A549 (cell line): ENCODE results near the gene ARL15. TPM values are rescaled to one million over a fixed set of nuclear protein-coding genes. Genes with fewer than 3 reads are reported as not detected.
A peak's percentile ranks its signal among the peaks of the same experiment; 100 is the strongest.

ENCODE experiments used
- ATAC-seq, 2 experiments: fragments of 200-7000 bp in 1 of 2; fragments of >200 bp in 1 of 2; cut with Nextera tagmentation in 1 of 2; cut with Tn5 transposase in 1 of 2; 3 replicates each; pipeline versions ENCODE4 v1.8.0 to v1.9.1; 2018 to 2020; ENCODE audit warnings: mild to moderate bottlenecking in 1 of 2, moderate library complexity in 1 of 2
- CTCF ChIA-PET: fragments of 300-600 bp; sonication (Branson Sonifier 250); formaldehyde crosslinking; extraction: SDS; loops from one replicate; lab custom pipeline; 2021; ENCODE audit warnings: antibody characterized with exemption, inconsistent platforms; lab: Yijun Ruan, JAX
- POLR2A ChIA-PET: fragments of 350-600 bp; formaldehyde crosslinking; extraction: SDS; loops from one replicate; lab custom pipeline; 2021; ENCODE audit warnings: antibody characterized with exemption, inconsistent platforms; lab: Yijun Ruan, JAX
- DNase-seq, 2 experiments: peaks; one replicate each; pipeline versions ENCODE4 v3.0.0 to v3.0.0-alpha.2; 2011 to 2016; ENCODE audit warnings: low read depth in 1 of 2, low spot score in 1 of 2
- FAIRE-seq: peaks from 2 replicates; lab custom pipeline; 2011; peaks lifted over from hg19 to GRCh38; lab: Jason Lieb, UNC
- H3K27ac ChIP-seq, 2 experiments: fragments of >200 bp; sonication (Bioruptor Twin); formaldehyde crosslinking; 3 replicates each; pipeline ENCODE4 v1.5.1; 2016 to 2017
- H3K4me1 ChIP-seq: fragments of >200 bp; sonication (Bioruptor Twin); formaldehyde crosslinking; 3 replicates; pipeline ENCODE4 v1.6.1; 2016
- H3K4me2 ChIP-seq: fragments of >200 bp; sonication (Bioruptor Twin); formaldehyde crosslinking; 3 replicates; pipeline ENCODE4 v1.6.1; 2016
- H3K4me3 ChIP-seq: fragments of >200 bp; sonication (Bioruptor Twin); formaldehyde crosslinking; 3 replicates; pipeline ENCODE4 v1.5.1; 2016
- H3K9me3 ChIP-seq: fragments of >200 bp; sonication (Bioruptor Twin); formaldehyde crosslinking; 3 replicates; pipeline ENCODE4 v1.6.1; 2016
- CHD2 ChIP-seq: fragments of 150-350 bp; IDR thresholded peaks from 2 replicates; pipeline ENCODE4 v1.6.1; 2014; ENCODE audit warnings: low read length; ENCODE audit not compliant: partially characterized antibody
- CHD4 ChIP-seq: fragments of 200-600 bp; sonication (generic); IDR thresholded peaks from 2 replicates; pipeline ENCODE4 v1.6.1; 2016; ENCODE audit warnings: antibody characterized with exemption, mild to moderate bottlenecking, borderline replicate concordance
- EHF ChIP-seq: fragments of 250-450 bp; sonication (Bioruptor Pico); IDR thresholded peaks from 2 replicates; pipeline ENCODE4 v1.5.0; 2020; ENCODE audit warnings: mild to moderate bottlenecking
- EHMT2 ChIP-seq: fragments of 200-600 bp; sonication (generic); IDR thresholded peaks from 2 replicates; pipeline ENCODE4 v1.6.1; 2016; ENCODE audit warnings: antibody characterized with exemption, low read depth, mild to moderate bottlenecking, moderate library complexity
- FOSB ChIP-seq: fragments of 250-450 bp; sonication (Bioruptor Pico); IDR thresholded peaks from 2 replicates; pipeline ENCODE4 v1.5.0; 2020; ENCODE audit warnings: mild to moderate bottlenecking, moderate library complexity
- FOSL2 ChIP-seq, 2 experiments: fragments of 450-650 bp in 1 of 2; fragments of >200 bp in 1 of 2; sonication (Bioruptor Twin) in 1 of 2; formaldehyde crosslinking; IDR thresholded peaks; 2 replicates each; pipeline versions ENCODE4 v1.5.0 to v1.6.1; 2016 to 2020; ENCODE audit warnings: mild to moderate bottlenecking in 1 of 2, moderate library complexity in 1 of 2
- HMGXB4 ChIP-seq: fragments of 250-450 bp; sonication (Bioruptor Pico); IDR thresholded peaks from 2 replicates; pipeline ENCODE4 v1.5.0; 2021; ENCODE audit warnings: mild to moderate bottlenecking, moderate library complexity, borderline replicate concordance
- HOXA7 ChIP-seq: fragments of 250-450 bp; sonication (Bioruptor Pico); IDR thresholded peaks from 2 replicates; pipeline ENCODE4 v1.5.0; 2020; ENCODE audit warnings: mild to moderate bottlenecking, moderate library complexity
- MAFK ChIP-seq: fragments of 450-650 bp; IDR thresholded peaks from 2 replicates; pipeline ENCODE4 v1.6.1; 2014; ENCODE audit not compliant: partially characterized antibody
- MYC ChIP-seq: IDR thresholded peaks from 2 replicates; pipeline ENCODE4 v1.6.1; 2012; ENCODE audit warnings: mild to moderate bottlenecking, inconsistent platforms, low read length, improper control_type of control experiment, borderline replicate concordance
- PBX3 ChIP-seq: IDR thresholded peaks from 2 replicates; pipeline ENCODE4 v1.6.1; 2012
- POLR2AphosphoS2 ChIP-seq: conservative IDR thresholded peaks from 2 replicates; pipeline ENCODE4 v1.6.1; 2012; ENCODE audit warnings: low read length, improper control_type of control experiment, inconsistent platforms
- RAD21 ChIP-seq, 2 experiments: fragments of >200 bp in 1 of 2; sonication (Bioruptor Twin) in 1 of 2; formaldehyde crosslinking in 1 of 2; IDR thresholded peaks in 1 of 2; conservative IDR thresholded peaks in 1 of 2; 2 replicates in 1 of 2; 3 replicates in 1 of 2; pipeline ENCODE4 v1.6.1; 2012 to 2018; ENCODE audit warnings: inconsistent platforms in 1 of 2
- RCOR1 ChIP-seq: fragments of 150-350 bp; IDR thresholded peaks from 2 replicates; pipeline ENCODE4 v1.6.1; 2014; ENCODE audit warnings: antibody characterized with exemption, low read length, low read depth
- SMC3 ChIP-seq: fragments of >200 bp; sonication (Bioruptor Twin); formaldehyde crosslinking; IDR thresholded peaks from 3 replicates; pipeline ENCODE4 v1.6.1; 2018; ENCODE audit warnings: inconsistent platforms
- TFCP2L1 ChIP-seq: fragments of 250-450 bp; sonication (Bioruptor Pico); IDR thresholded peaks from 2 replicates; pipeline ENCODE4 v1.5.0; 2021; ENCODE audit warnings: mild to moderate bottlenecking
- ZC3H11A ChIP-seq: fragments of 450-650 bp; IDR thresholded peaks from 2 replicates; pipeline ENCODE4 v1.6.1; 2014; ENCODE audit warnings: antibody characterized with exemption, mild to moderate bottlenecking
- ZSCAN20 ChIP-seq: fragments of 250-450 bp; sonication (Bioruptor Pico); IDR thresholded peaks from 2 replicates; pipeline ENCODE4 v1.8.0; 2022; ENCODE audit warnings: mild to moderate bottlenecking, moderate library complexity
- WGBS: methylation state at CpG from one replicate; pipeline ENCODE4 v1.1.6; 2017; ENCODE audit errors: missing lambda C conversion rate; 5-methylcytosine and 5-hydroxymethylcytosine counted together
- polyA plus RNA-seq, 4 experiments: library from polyadenylated mRNA; depleted of rRNA in 3 of 4; stranded (reverse); fragments of >200 nt; fragmentation: RNase III in 1 of 4; extraction: RNeasy Plus Mini Kit Qiagen cat#74134 plus additional on column Dnase treatment in 1 of 4; gene quantifications; 2 replicates in 3 of 4; 3 replicates in 1 of 4; pipeline ENCODE4 v1.2.3, GENCODE V29; 2011 to 2017

Gene ARL15
- polyA plus RNA-seq, 2 of the 4 experiments (the other 2 are of a cell fraction): 11.8 to 12.1 TPM

GRCh38 chr5:53917095-53917494, 393.3 kb downstream of the ARL15 start:
- ATAC-seq: peak in 1 of 2 experiments; percentile 65; a peak in 3 of 6 replicates
- no peaks in the 10 kb centered on the region for H3K9me3 ChIP-seq
- TF ChIP-seq FOSL2 (IDR thresholded peaks at IDR 0.05) (no peak), FOSL2 (CRISPR knock-in tag; IDR thresholded peaks at IDR 0.05) (peak; percentile 19; the same call in 1 of the 2 replicates), POLR2AphosphoS2 (no peak), RAD21 (conservative IDR thresholded peaks at IDR 0.05 in 1 of 2, IDR thresholded peaks at IDR 0.05 in 1 of 2) (0 out of 5 replicates have a peak, but pooled peaks of 1 of the 2 experiments have one; percentile 25)
- TF ChIP-seq, all 56 proteins: peak for 2
- Histone ChIP-seq H3K27ac (no peak overlapping the region), H3K4me3 (no peak overlapping the region), H3K4me2 (no peak overlapping the region), H3K4me1 (peaks cover 7% of the 10 kb centered on the region; the same call in 2 of the 3 replicates)
- peak; percentile 18 for DNase-seq
- ChIA-PET CTCF (no interaction called here), POLR2A (no interaction called here)
- no peak for FAIRE-seq

GRCh38 chr5:53915120-53915519, 395.3 kb downstream of the ARL15 start:
- ATAC-seq (no peak), FAIRE-seq (no peak), DNase-seq (no peak)
- ChIA-PET POLR2A (no interaction called here), CTCF (interaction anchor here (0.7 kb wide), 1 partner anchor 13 kb away, joined by 3 read pairs; no protein-coding TSS in a partner anchor)
- no peaks in the 10 kb centered on the region for H3K9me3 ChIP-seq
- H3K27ac ChIP-seq: no peak overlapping the region
- WGBS: 68% methylated on average over 1 of the region's 1 CpG
- H3K4me3 ChIP-seq: no peak overlapping the region
- TF ChIP-seq PBX3 (no peak), POLR2AphosphoS2 (no peak), CHD2 (no peak), TFCP2L1 (no peak), FOSB (CRISPR knock-in tag) (no peak), HMGXB4 (CRISPR knock-in tag) (no peak), MAFK (no peak), CHD4 (no peak), EHMT2 (no peak), RCOR1 (no peak), MYC (no peak), SMC3 (no peak), RAD21 (conservative IDR thresholded peaks at IDR 0.05 in 1 of 2, IDR thresholded peaks at IDR 0.05 in 1 of 2) (no peak), ZC3H11A (no peak), EHF (CRISPR knock-in tag) (no peak)
- no peak overlapping the region for H3K4me2 ChIP-seq
- H3K4me1 ChIP-seq: peaks cover 7% of the 10 kb centered on the region; the same call in 2 of the 3 replicates

- peaks cover 7% of the 10 kb centered on the region; the same call in 2 of the 3 replicates for H3K4me1 ChIP-seq
- TF ChIP-seq RAD21 (conservative IDR thresholded peaks at IDR 0.05 in 1 of 2, IDR thresholded peaks at IDR 0.05 in 1 of 2) (no peak), FOSL2 (IDR thresholded peaks at IDR 0.05) (no peak), FOSL2 (CRISPR knock-in tag; IDR thresholded peaks at IDR 0.05) (no peak), ZSCAN20 (no peak), HOXA7 (no peak)
- TF ChIP-seq, all 56 proteins: peak for 0
- ATAC-seq: no peak
- Histone ChIP-seq H3K27ac (no peak overlapping the region), H3K4me2 (no peak overlapping the region), H3K9me3 (no peaks in the 10 kb centered on the region), H3K4me3 (no peak overlapping the region)
- POLR2A ChIA-PET: no interaction called here
- CTCF ChIA-PET: no interaction called here
- no peak for FAIRE-seq
- no peak for DNase-seq
- 69% methylated on average over 1 of the region's 1 CpG for WGBS
Measured at GRCh38 chr5:53913941-53914340, 396.4 kb downstream of the ARL15 start.
